HEK293 (cell line): ENCODE data around the gene ZNF616.
A peak's percentile ranks its signal among the peaks of the same experiment; 100 is the strongest.

Experiments used
- CTCF ChIA-PET: fragments of 350-600 bp; formaldehyde crosslinking; extraction: SDS; loops from one replicate; lab custom pipeline; 2021; ENCODE audit warnings: antibody characterized with exemption; lab: Yijun Ruan, JAX
- POLR2A ChIA-PET: fragments of 300-600 bp; formaldehyde crosslinking; extraction: SDS; loops from one replicate; lab custom pipeline; 2020; ENCODE audit warnings: antibody characterized with exemption, inconsistent platforms; lab: Yijun Ruan, JAX
- H3K27ac ChIP-seq: fragments of 200-500 bp; sonication (Bioruptor generic); 2 replicates; pipeline ENCODE4 v1.5.1; 2014; ENCODE audit warnings: low read depth, low read length, control low read depth, inconsistent platforms; ENCODE audit errors: extremely low read depth
- H3K36me3 ChIP-seq, 2 experiments: fragments of 200-500 bp in 1 of 2; sonication (Bioruptor generic) in 1 of 2; 1 replicate in 1 of 2; 2 replicates in 1 of 2; pipeline ENCODE4 v1.5.1; 2014 to 2017; ENCODE audit warnings: inconsistent platforms in 2 of 2, low read length in 2 of 2; ENCODE audit not compliant: control insufficient read depth in 2 of 2, insufficient read depth in 1 of 2
- H3K4me1 ChIP-seq: fragments of 200-500 bp; sonication (Bioruptor generic); 2 replicates; pipeline ENCODE4 v1.5.1; 2014; ENCODE audit warnings: mild to moderate bottlenecking, low read length, inconsistent platforms; ENCODE audit not compliant: control insufficient read depth, insufficient read depth
- H3K4me3 ChIP-seq: 2 replicates; pipeline ENCODE4 v1.5.1; 2011; ENCODE audit warnings: low read depth, mild to moderate bottlenecking, control low read depth, low read length, moderate library complexity
- H3K9me3 ChIP-seq: fragments of 200-500 bp; sonication (Bioruptor generic); 2 replicates; pipeline ENCODE4 v1.5.1; 2014; ENCODE audit warnings: low read depth, low read length, inconsistent platforms; ENCODE audit not compliant: control insufficient read depth, insufficient read depth
- MEIS1 ChIP-seq: sonication (generic); formaldehyde crosslinking; IDR thresholded peaks from 2 replicates; pipeline ENCODE4 v1.8.1; 2022; ENCODE audit warnings: missing genetic modification reagents, mild to moderate bottlenecking, borderline replicate concordance
- SETDB1 ChIP-seq: IDR thresholded peaks from one replicate; pipeline ENCODE4 v1.6.1; 2017; ENCODE audit warnings: mild to moderate bottlenecking, low read length, moderate library complexity, mixed read lengths; ENCODE audit not compliant: insufficient read length
- SP2 ChIP-seq: fragments of 450-650 bp; formaldehyde crosslinking; IDR thresholded peaks from 2 replicates; pipeline ENCODE4 v1.5.1; 2016; ENCODE audit warnings: missing biosample characterization, missing genetic modification characterization
- ZBTB1 ChIP-seq: fragments of 450-650 bp; formaldehyde crosslinking; IDR thresholded peaks from 2 replicates; pipeline ENCODE4 v1.5.1; 2016; ENCODE audit warnings: missing biosample characterization, missing genetic modification characterization
- ZBTB11 ChIP-seq: fragments of 450-650 bp; formaldehyde crosslinking; conservative IDR thresholded peaks from 2 replicates; pipeline ENCODE4 v1.5.1; 2016; ENCODE audit warnings: low read depth, missing biosample characterization, missing genetic modification characterization
- ZBTB20 ChIP-seq: fragments of 450-650 bp; formaldehyde crosslinking; IDR thresholded peaks from 2 replicates; pipeline ENCODE4 v1.5.1; 2016; ENCODE audit warnings: missing biosample characterization, missing genetic modification characterization
- ZNF155 ChIP-seq: fragments of 450-650 bp; formaldehyde crosslinking; IDR thresholded peaks from 2 replicates; pipeline ENCODE4 v1.5.1; 2016; ENCODE audit warnings: missing biosample characterization, missing genetic modification characterization
- ZNF221 ChIP-seq: fragments of 450-650 bp; formaldehyde crosslinking; IDR thresholded peaks from 2 replicates; pipeline ENCODE4 v1.5.1; 2017; ENCODE audit warnings: missing biosample characterization, missing genetic modification characterization, borderline replicate concordance
- ZNF292 ChIP-seq: fragments of 450-650 bp; formaldehyde crosslinking; IDR thresholded peaks from 2 replicates; pipeline ENCODE4 v1.5.1; 2016; ENCODE audit warnings: low read depth, missing biosample characterization, missing genetic modification characterization, borderline replicate concordance
- ZNF335 ChIP-seq: fragments of 450-650 bp; formaldehyde crosslinking; conservative IDR thresholded peaks from 2 replicates; pipeline ENCODE4 v1.5.1; 2016; ENCODE audit warnings: missing biosample characterization, missing genetic modification characterization
- ZNF341 ChIP-seq: fragments of 450-650 bp; formaldehyde crosslinking; IDR thresholded peaks from 2 replicates; pipeline ENCODE4; 2016; ENCODE audit warnings: low read depth, missing biosample characterization, missing genetic modification characterization
- ZNF398 ChIP-seq: fragments of 450-650 bp; formaldehyde crosslinking; IDR thresholded peaks from 2 replicates; pipeline ENCODE4 v1.5.1; 2017; ENCODE audit warnings: missing biosample characterization, missing genetic modification characterization
- ZNF530 ChIP-seq: fragments of 450-650 bp; formaldehyde crosslinking; IDR thresholded peaks from 2 replicates; pipeline ENCODE4 v1.5.1; 2016; ENCODE audit warnings: low read depth, missing biosample characterization, missing genetic modification characterization
- ZNF555 ChIP-seq: fragments of 450-650 bp; formaldehyde crosslinking; conservative IDR thresholded peaks from 2 replicates; pipeline ENCODE4 v1.5.1; 2017; ENCODE audit warnings: missing biosample characterization, mild to moderate bottlenecking, missing genetic modification characterization, inconsistent platforms
- ZNF623 ChIP-seq: fragments of 450-650 bp; formaldehyde crosslinking; IDR thresholded peaks from 2 replicates; pipeline ENCODE4 v1.5.1; 2016; ENCODE audit warnings: missing biosample characterization, missing genetic modification characterization
- ZNF692 ChIP-seq: fragments of 450-650 bp; formaldehyde crosslinking; IDR thresholded peaks from 2 replicates; pipeline ENCODE4 v1.5.1; 2016; ENCODE audit warnings: missing biosample characterization, missing genetic modification characterization
- ZNF776 ChIP-seq: fragments of 450-650 bp; formaldehyde crosslinking; IDR thresholded peaks from 2 replicates; pipeline ENCODE4 v1.5.0; 2017; ENCODE audit warnings: missing biosample characterization, missing genetic modification characterization, borderline replicate concordance
- ZNF777 ChIP-seq: fragments of 450-650 bp; formaldehyde crosslinking; IDR thresholded peaks from 2 replicates; pipeline ENCODE4 v1.5.1; 2017; ENCODE audit warnings: missing biosample characterization, missing genetic modification characterization, borderline replicate concordance

The ZNF616 gene

GRCh38 chr19:52138278-52138982, 1.3 kb downstream of the ZNF616 start (continued):
- peak; percentile 64; the same call in 1 of the 2 replicates for TF ChIP-seq ZBTB11 (tag by site-specific recombination)
- TF ChIP-seq ZNF341 (tag by site-specific recombination): peak; percentile 96
- peak; percentile 25; the same call in 1 of the 2 replicates for TF ChIP-seq ZNF623 (tag by site-specific recombination)
- peak; percentile 38; the same call in 1 of the 2 replicates for TF ChIP-seq SP2 (tag by site-specific recombination)
- TF ChIP-seq ZNF155 (tag by site-specific recombination): 0 out of 2 replicates have a peak, but pooled peaks have one; percentile 10
- TF ChIP-seq ZBTB20 (tag by site-specific recombination): peak; percentile 55; the same call in 1 of the 2 replicates
- TF ChIP-seq ZNF292 (tag by site-specific recombination): no peak
- no peak for TF ChIP-seq ZBTB1 (tag by site-specific recombination)
- 0 out of 2 replicates have a peak, but pooled peaks have one; percentile 24 for TF ChIP-seq ZNF692
- 0 out of 2 replicates have a peak, but pooled peaks have one; percentile 6 for TF ChIP-seq ZNF530 (tag by site-specific recombination)
- TF ChIP-seq MEIS1 (CRISPR knock-in tag): no peak
- TF ChIP-seq ZNF398 (tag by site-specific recombination): peak; percentile 89
- TF ChIP-seq ZNF777 (tag by site-specific recombination): 0 out of 2 replicates have a peak, but pooled peaks have one; percentile 11
- no peak for TF ChIP-seq ZNF221
- TF ChIP-seq, all 188 proteins: peak for 14

GRCh38 chr19:52120286-52120685, 19.5 kb downstream of the ZNF616 start:
- ChIA-PET CTCF (no interaction called here), POLR2A (no interaction called here)
- peaks cover 9% of the 10 kb centered on the region for H3K9me3 ChIP-seq

More at GRCh38 chr19:52120286-52120685, 19.5 kb downstream of the ZNF616 start:
- Histone ChIP-seq H3K4me1 (no peaks in the 10 kb centered on the region), H3K27ac (no peak overlapping the region), H3K4me3 (no peak overlapping the region), H3K36me3 (peaks cover 53 to 90% of the 10 kb centered on the region in 2 experiments)
- no peak for TF ChIP-seq ZNF555
- peak; percentile 60 for TF ChIP-seq SETDB1
- TF ChIP-seq ZNF776 (tag by site-specific recombination): no peak
- TF ChIP-seq ZNF335 (tag by site-specific recombination): no peak
